ENCODE data around the gene SPTBN2.
"Not testable (repeated sequence)": the region's sequence is repeated elsewhere in the genome, so short reads cannot be mapped to it uniquely, and the experiment has no call there.

The SPTBN2 gene

DNA sequence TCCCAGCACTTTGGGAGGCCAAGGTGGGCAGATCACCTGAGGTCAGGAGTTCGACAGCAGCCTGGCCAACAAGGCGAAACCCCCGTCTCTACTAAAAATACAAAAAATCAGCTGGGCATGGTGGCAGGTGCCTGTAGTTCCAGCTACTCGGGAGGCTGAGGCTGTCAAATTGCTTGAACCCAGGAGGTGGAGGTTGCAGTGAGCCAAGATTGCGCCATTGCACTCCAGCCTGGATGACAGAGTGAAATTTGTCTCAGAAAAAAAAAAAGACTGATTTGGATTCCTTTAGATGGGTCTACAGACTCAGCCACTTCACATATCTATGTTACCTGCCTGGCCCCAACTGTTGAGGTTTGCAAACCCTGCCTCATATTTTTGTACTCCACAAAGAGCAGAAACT, 4.8 kb downstream of the SPTBN2 start:
- DNase-seq (ENCODE audit: low read depth, low spot score), result not testable (repeated sequence)

- no peak for DNase-seq (ENCODE audit: low read depth, low spot score)
Observed at GRCh38 chr11:66723693-66724092, 5.3 kb downstream of the SPTBN2 start.

DNA sequence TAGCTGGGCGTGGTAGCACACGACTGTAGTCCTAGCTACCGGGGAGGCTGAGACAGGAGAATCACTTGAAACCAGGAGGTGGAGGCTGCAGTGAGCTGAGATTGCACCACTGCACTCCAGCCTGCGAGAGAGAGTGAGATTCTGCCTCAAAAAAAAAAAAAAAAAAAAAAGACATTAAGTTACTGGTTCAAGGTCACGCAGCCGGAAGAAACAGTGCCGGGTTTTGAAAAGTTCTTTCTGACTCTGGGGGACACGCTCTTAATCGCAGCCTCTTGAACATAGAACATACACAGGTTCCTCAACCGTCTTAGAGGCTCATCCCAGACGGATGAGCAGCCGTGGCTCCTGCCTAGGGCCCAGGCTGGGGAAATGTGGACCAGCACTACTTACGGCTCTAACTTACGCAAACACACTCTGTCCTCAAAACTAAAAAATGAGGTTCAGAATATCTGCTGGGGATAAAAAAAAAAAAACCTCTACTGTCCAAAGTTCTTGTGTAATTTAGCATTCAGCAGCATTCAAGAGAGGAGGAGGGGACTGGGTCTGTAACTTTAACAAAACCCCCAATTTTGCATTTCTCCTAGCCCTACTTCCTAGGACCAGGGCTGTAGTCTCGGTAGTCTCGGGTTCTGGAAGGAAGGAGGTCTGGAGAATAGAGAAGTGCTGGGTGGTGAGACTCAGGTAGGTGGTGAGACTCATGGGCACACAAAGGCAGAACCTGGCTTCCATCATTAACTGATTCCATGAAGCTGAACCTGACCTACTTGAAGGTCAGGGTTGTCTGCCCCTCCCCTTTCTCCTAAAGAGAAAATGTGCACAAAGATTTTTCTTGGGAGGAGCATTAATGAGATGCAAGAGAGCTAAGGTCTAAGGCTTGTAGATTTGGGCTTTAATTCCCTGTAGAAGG, 6.0 kb downstream of the SPTBN2 start:
- DNase-seq (ENCODE audit: low read depth, low spot score), result no peak

GRCh38 chr11:66721939-66722338, 7.1 kb downstream of the SPTBN2 start:
- DNase-seq (ENCODE audit: low read depth, low spot score), result no peak

DNA sequence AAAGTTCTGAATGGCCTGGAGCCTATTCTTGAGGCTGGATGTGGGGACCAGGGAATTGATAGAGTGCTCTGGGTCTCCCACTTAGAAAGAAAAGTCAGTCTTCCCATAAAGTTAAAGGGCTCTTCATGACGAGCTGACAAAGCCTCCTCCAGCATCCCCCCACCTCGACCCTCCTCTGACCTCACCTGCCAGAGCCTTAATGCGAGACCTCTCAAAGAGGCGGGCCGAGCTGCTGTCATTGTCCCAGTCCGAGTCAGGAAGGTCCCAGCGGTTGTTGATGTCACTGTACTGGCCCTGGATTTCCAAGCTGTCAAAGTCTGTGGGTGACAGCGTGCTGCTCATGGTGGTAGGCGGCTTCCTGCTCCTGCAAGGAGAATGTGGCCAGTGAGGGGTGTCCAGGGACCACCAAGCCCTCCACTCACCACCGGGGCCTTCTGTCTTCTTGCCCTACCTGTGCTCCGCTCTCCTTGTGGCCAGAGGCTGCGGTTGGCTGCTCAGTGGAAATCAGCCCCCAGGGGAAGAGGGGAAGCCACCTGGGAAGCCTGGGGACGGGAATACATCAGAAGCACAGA, 8.0 kb downstream of the SPTBN2 start:
- no peak for DNase-seq (ENCODE audit: low read depth, low spot score)

DNA sequence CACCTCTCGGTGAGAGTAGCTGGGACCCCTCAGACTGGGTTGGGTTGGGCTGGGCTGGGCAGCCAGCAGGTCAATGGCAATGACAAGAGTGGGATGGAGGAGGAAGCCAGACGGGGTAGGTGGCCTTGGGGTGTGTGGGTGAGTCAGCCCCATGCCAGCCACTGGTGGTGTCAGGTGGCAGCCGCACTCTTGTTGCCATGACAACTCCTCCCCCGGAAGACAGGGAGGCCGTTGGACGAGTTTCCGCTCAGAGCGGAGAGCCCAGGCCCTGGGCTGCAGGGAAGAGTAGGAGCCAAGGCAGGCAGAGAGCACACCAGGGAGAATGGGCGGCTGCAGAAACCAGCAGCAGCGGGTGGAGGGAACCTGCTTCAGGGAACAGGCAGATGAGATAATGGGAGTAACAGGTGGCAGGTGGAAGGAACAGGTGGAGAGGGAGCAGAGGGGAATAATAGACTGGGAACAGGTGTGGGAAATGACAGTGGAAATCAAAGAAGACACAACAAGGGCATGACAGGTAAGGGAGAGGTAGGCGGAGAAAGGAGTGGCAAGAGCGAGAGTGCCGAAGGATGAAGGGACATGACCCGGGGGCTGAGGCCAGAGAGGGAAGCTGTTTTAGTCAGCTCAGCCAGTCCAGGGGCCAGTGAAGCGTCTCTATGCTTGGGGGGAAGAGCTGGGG, 8.7 kb downstream of the SPTBN2 start:
- peak; percentile 90 for DNase-seq (ENCODE audit: low read depth, low spot score)

DNA sequence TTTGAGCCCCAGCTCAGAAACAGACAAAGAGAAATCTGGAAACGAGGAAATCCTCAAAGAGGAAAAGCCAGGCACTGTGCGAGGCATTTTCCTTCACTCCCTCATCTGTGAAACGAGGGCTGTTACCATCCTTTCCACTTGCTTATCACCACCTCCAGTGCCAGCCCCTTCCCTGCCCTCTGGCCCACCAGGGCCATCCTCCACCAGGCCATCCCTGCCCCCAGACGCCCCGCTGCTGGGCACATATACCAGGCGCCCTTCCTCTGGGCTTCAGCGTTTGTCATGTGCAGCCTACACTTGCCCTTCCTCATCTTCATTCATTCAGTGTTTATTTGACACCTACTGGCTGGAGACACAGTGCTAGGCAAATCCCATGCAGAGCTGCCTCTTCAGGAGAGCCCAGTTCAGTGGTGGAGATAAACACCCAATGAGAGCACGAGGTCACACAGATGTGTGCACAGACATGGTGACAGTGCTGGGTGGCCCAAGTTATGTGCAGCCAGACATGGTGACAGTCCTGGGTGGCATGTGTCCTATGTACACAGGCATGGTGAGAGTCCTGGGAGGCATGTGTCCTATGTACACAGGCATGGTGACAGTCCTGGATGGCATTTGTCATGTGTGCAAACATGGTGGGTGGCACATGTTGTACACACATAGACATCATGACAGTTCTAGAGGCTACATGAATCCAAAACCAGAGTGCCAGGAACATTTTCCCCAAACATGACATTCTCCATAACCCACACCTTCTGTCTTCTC, 9.7 kb downstream of the SPTBN2 start:
- no peak for DNase-seq (ENCODE audit: low read depth, low spot score)

DNA sequence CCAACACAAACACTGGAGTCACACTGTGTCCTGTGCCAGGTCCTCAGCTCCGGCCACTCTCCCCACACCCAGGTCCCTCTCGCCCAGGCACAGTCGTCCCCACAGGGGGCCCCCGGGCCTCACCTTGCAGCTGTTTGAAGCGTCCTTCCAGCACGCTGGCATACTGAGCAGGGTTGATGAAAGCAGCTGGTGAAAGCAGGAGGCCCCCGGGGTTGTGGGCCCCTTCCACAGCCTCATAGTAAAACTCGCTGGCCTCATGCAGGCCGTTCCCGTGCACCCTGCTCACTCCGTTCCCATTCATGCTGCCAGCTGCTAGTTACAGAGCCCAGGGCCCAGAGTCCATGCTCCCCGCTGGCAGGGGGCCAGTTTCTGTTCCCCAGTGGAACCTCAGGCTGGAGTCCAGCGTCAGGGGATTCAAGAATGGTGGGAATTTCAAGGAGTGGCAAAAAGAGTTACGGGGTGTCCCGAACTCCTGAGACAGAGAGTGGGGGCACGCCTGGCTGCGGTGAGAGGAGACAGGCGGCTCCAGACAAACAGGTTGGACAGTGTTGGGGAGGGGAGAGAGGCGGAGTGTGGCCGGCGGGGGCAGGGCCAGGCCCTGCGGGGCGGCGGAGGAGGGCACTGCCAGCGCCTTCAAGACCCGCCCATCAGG, 10.6 kb downstream of the SPTBN2 start:
- DNase-seq (ENCODE audit: low read depth, low spot score), result peak; percentile 41

GRCh38 chr11:66717925-66718319, 11.1 kb downstream of the SPTBN2 start:
- no peak for DNase-seq (ENCODE audit: low read depth, low spot score)

GRCh38 chr11:66716996-66717395, 12.0 kb downstream of the SPTBN2 start:
- DNase-seq (ENCODE audit: low read depth, low spot score), result no peak

DNA sequence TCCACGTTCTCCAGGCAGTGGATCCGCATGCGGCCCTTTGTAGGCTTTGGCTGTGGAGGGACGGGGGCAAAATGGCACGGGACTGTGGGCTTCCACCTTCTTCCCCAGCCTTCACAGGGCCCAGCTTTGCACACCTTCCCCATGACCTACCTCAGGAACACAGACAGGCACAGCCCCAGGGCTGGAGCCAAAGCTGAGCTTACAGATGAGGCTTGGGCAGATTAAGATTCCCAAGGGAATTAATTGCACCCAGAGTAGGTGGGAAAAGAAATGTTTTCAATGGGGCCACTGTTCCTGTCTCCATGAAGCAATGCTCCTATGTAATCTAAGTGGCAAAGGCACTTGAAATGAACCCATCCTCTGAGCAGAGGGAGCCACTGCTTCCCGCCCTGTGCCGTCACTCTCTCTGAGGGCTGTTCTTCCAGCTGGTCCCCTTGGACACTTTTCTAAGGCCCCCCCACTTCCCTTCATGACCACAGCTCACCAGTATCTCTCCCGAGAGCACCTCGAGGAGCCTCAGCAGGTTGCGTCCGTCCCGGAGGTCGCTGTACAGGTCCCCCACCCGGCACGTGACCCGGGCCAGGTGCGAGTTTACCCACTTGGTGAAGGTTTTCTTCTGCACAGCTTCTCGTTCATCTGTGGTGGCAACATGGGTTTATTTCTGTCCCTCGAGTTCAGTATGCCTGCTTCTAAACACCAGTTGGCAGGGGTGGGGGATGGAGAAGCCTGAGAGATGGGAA, 13.5 kb downstream of the SPTBN2 start:
- DNase-seq (ENCODE audit: low read depth, low spot score), result no peak

GRCh38 chr11:66713746-66714480, 15.1 kb downstream of the SPTBN2 start:
- no peak for DNase-seq (ENCODE audit: low read depth, low spot score)

GRCh38 chr11:66710384-66710930, 18.6 kb downstream of the SPTBN2 start:
- no peak for DNase-seq (ENCODE audit: low read depth, low spot score)

DNA sequence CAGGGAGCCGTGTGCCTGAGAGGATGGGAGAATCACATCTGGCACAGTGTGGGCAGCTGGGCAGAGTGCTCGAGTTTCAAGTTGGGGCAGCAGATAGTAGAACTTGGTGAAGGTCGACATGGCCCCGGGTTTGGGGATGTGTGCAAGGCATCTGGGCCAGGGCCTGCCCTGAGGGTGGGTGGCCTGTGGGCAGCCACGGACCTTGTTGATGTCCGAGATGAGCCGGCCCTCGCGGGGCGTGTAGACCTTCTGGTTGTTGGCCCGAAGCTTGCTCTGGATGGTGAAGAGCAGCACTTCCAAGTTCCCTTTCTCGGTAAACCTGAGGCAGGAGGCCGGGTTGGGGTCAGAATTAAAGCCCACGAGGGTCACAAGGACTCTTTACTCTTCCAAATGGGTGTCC, 20.3 kb downstream of the SPTBN2 start:
- no peak for DNase-seq (ENCODE audit: low read depth, low spot score)

DNA sequence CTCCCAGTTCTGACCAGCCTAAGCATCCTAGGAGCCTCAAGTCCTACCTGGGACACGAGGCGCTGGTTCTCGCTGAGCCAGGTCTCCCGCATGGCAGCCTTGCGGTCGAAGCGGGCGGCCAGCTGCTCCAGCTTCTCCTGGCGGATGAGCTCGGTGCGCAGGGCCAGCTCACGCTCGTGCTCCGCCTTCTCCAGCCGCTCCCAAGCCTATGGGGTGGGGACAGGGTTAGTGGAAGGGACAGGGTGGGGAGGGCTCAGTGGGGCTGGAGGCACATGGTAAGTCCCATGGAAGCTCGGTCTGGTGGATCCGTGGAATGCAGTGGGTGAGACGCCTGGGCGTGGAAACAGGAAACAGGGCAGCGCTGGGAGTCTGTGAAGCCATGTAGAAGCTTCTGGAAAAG, 20.9 kb downstream of the SPTBN2 start:
- no peak for DNase-seq (ENCODE audit: low read depth, low spot score)

DNA sequence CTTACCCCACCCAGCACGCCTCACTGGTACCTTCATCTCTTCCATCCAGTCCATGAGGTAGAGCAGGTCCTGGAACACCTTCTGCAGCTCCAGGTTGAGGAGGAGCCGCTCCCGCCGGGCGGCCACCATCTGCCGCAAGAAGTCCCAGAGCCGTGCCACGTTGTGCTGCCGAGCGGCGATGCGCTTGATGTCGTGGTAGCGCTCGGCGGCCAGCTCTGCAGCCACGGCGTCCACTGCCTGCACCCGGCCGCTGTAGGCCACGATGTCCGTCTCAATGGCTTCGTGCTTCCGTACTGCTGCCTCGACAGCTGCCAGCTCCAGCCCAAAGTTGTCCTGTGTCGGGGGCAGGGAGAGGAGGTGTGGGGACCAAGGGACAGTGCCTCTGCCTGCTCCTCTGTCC, 21.5 kb downstream of the SPTBN2 start:
- DNase-seq (ENCODE audit: low read depth, low spot score), result no peak

GRCh38 chr11:66706989-66707388, 22.0 kb downstream of the SPTBN2 start:
- no peak for DNase-seq (ENCODE audit: low read depth, low spot score)

DNA sequence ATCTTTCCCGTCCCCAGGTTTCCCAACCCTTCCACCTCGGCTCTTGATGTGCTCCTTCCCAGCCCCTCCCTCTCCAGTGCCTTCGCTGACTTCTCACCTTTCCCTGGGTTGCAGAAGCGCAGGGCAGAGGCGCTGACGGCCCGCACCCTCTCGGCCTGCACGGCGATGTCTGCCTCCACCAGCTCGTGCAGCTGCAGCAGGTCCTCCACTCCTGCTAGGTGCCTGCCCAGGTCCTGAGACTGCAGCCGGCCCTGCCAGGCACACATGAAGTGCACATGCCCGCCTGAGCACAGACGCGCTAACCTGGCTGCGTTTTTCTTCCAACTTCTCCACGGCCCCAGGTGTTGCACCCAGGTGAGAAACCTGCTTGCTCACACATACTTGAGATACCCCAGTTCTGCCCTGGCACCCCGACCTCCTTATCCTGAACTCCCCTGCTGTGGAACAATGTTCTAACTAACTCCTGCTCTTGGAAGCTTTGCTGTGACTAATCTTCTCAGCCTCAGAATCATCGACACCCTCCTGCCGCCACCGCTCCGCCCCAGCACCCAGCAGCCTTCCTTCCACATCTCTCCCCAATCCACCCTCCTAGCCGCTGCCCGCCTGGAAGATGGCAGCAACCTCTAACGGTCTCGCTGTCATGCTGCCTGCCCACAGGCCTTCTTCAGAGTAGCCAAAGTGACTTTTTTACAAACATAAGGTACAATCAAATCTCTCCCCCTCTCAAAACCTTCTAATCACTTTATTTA, 23.3 kb downstream of the SPTBN2 start:
- DNase-seq (ENCODE audit: low read depth, low spot score), result no peak

Measured in astrocyte of the hippocampus (primary cell).